PC-3 (cell line): ENCODE data around the gene TNNT1. TPM values are rescaled to one million over a fixed set of nuclear protein-coding genes. Genes with fewer than 3 reads are reported as not detected.

Experiments
- ATAC-seq: fragments of 200-7000 bp; cut with Tn5 transposase; 2 replicates; pipeline ENCODE4 v1.9.1; 2020; ENCODE audit warnings: mild to moderate bottlenecking, moderate library complexity
- BruUV-seq: library from RNA; stranded (reverse); fragments of 400-500 nt; replicated peaks from 2 replicates; lab custom pipeline; 2021; lab: Mats Ljungman, UMichigan
- CTCF ChIA-PET: fragments of 300-600 bp; sonication (Branson Sonifier 250); formaldehyde crosslinking; loops from one replicate; lab custom pipeline; 2022; ENCODE audit warnings: antibody characterized with exemption; lab: Charles Lee
- POLR2A ChIA-PET: fragments of 300-600 bp; sonication (Branson Sonifier 250); formaldehyde crosslinking; loops from one replicate; lab custom pipeline; 2022; ENCODE audit warnings: antibody characterized with exemption; ENCODE audit not compliant: unreplicated experiment; lab: Charles Lee
- DNase-seq: peaks from one replicate; pipeline ENCODE4 v3.0.0-alpha.2; 2015
- H2AFZ ChIP-seq: fragments of 300-600 bp; sonication (generic); 2 replicates; pipeline ENCODE4 v1.6.0; 2016; ENCODE audit warnings: antibody characterized with exemption, low read length
- H3F3A ChIP-seq: fragments of 300-600 bp; sonication (generic); one replicate; pipeline ENCODE4 v1.6.0; 2017; ENCODE audit warnings: antibody characterized with exemption, low read length, control low read depth, mild to moderate bottlenecking; ENCODE audit not compliant: unreplicated experiment
- H3K27ac ChIP-seq: fragments of 300-600 bp; sonication (generic); 2 replicates; pipeline ENCODE4 v1.5.1; 2016; ENCODE audit warnings: mild to moderate bottlenecking, low read length
- H3K27me3 ChIP-seq: fragments of 300-600 bp; sonication (generic); 2 replicates; pipeline ENCODE4 v1.6.1; 2016; ENCODE audit warnings: low read length, mixed read lengths
- H3K36me3 ChIP-seq: fragments of 300-600 bp; sonication (generic); 2 replicates; pipeline ENCODE4 v1.6.1; 2016; ENCODE audit warnings: low read depth, mixed run types, low read length, mixed read lengths
- H3K4me1 ChIP-seq: fragments of 300-600 bp; sonication (generic); 2 replicates; pipeline ENCODE4 v1.5.1; 2016; ENCODE audit warnings: low read length; ENCODE audit not compliant: insufficient read depth
- H3K4me2 ChIP-seq: fragments of 300-600 bp; sonication (generic); 2 replicates; pipeline ENCODE4 v1.6.0; 2016; ENCODE audit warnings: low read length
- H3K4me3 ChIP-seq: fragments of 300-600 bp; sonication (generic); 2 replicates; pipeline ENCODE4 v1.5.1; 2016; ENCODE audit warnings: mild to moderate bottlenecking, low read length, mixed read lengths
- H3K79me2 ChIP-seq: fragments of 300-600 bp; sonication (generic); 2 replicates; pipeline ENCODE4 v1.6.1; 2017; ENCODE audit warnings: low read length, mixed read lengths
- H3K9ac ChIP-seq: fragments of 300-600 bp; sonication (generic); 2 replicates; pipeline ENCODE4 v1.6.0; 2016; ENCODE audit warnings: mild to moderate bottlenecking, low read length
- H3K9me2 ChIP-seq: fragments of 300-600 bp; sonication (generic); replicated peaks from 2 replicates; pipeline ENCODE4 v1.6.1; 2016; ENCODE audit warnings: mixed run types, low read length, mixed read lengths
- H3K9me3 ChIP-seq: fragments of 300-600 bp; sonication (generic); 2 replicates; pipeline ENCODE4 v1.6.1; 2016; ENCODE audit warnings: low read length, mixed read lengths
- H4K20me1 ChIP-seq: fragments of 300-600 bp; sonication (generic); 2 replicates; pipeline ENCODE4 v1.6.1; 2016; ENCODE audit warnings: low read length, mixed read lengths
- EZH2 ChIP-seq: fragments of 300-600 bp; sonication (generic); IDR thresholded peaks from one replicate; pipeline ENCODE4 v1.6.1; 2017; ENCODE audit warnings: antibody characterized with exemption, mild to moderate bottlenecking, low read length; ENCODE audit not compliant: unreplicated experiment
- EZH2phosphoT487 ChIP-seq: fragments of 300-600 bp; sonication (generic); IDR thresholded peaks from 2 replicates; pipeline ENCODE4 v1.6.1; 2018; ENCODE audit warnings: mild to moderate bottlenecking, antibody characterized with exemption, low read length, borderline replicate concordance
- intact Hi-C: fragments of 100-400 bp; cut with micrococcal nuclease; formaldehyde crosslinking; loops from 2 replicates; pipeline ENCODE4 v1.9.0; 2023
- total RNA-seq: library from RNA; depleted of rRNA; stranded (reverse); fragments of >200 nt; gene quantifications from 2 replicates; pipeline ENCODE4 v1.2.3, GENCODE V29; 2014
- TF ChIP-seq, protein P1 (sequence below): fragments of 300-600 bp; sonication (generic); conservative IDR thresholded peaks from 2 replicates; pipeline ENCODE4 v1.5.1; 2017; ENCODE audit warnings: antibody characterized with exemption, low read depth, mild to moderate bottlenecking, low read length

Gene TNNT1
- total RNA-seq, 1 experiment from 2014 or later = 266 TPM

DNA sequence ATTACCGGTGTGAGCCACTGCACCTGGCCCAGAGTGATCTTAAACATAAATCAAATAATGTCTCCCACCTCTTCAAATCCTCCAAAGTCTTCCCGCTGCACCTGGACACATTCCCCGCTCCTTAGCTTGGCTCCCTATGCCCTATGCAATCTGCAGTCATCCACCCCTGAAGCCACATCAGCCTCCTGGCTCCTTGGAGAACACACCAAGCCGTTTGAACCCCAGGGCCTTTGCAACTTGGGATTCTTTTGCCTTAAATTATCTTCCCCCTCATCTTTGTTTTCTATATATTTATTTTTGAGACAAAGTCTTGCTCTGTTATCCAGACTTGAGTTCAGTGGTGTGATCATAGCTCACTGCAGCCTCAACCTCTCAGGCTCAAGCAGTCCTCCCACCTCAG is 20.1 kb upstream of the TNNT1 start:
- intact Hi-C loops = loop anchor here (5.0 to 10.0 kb wide), 2 partner anchors 88 to 94 kb away; partner anchors contain the start of genes EPS8L1 and PPP6R1
- BruUV-seq = no TSS peak
- ChIA-PET POLR2A (no interaction called here), CTCF (no interaction called here)
- no peak overlapping the region for H3K4me3 ChIP-seq
- TF ChIP-seq EZH2 (no peak), EZH2phosphoT487 (no peak)
- TF ChIP-seq, protein P1, sequence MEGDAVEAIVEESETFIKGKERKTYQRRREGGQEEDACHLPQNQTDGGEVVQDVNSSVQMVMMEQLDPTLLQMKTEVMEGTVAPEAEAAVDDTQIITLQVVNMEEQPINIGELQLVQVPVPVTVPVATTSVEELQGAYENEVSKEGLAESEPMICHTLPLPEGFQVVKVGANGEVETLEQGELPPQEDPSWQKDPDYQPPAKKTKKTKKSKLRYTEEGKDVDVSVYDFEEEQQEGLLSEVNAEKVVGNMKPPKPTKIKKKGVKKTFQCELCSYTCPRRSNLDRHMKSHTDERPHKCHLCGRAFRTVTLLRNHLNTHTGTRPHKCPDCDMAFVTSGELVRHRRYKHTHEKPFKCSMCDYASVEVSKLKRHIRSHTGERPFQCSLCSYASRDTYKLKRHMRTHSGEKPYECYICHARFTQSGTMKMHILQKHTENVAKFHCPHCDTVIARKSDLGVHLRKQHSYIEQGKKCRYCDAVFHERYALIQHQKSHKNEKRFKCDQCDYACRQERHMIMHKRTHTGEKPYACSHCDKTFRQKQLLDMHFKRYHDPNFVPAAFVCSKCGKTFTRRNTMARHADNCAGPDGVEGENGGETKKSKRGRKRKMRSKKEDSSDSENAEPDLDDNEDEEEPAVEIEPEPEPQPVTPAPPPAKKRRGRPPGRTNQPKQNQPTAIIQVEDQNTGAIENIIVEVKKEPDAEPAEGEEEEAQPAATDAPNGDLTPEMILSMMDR = no peak
- no peak overlapping the region for H3K4me2 ChIP-seq
- H3K36me3 ChIP-seq = no peaks in the 10 kb centered on the region
- DNase-seq = no peak
- no peak overlapping the region for H2AFZ ChIP-seq
- H3F3A ChIP-seq = no peaks in the 10 kb centered on the region
- no peak overlapping the region for H3K9ac ChIP-seq
- no peak overlapping the region for H3K27ac ChIP-seq
- peaks cover 24% of the 10 kb centered on the region for H3K4me1 ChIP-seq
- no peaks in the 10 kb centered on the region for H4K20me1 ChIP-seq
- H3K9me2 ChIP-seq = no peaks in the 10 kb centered on the region
- no peaks in the 10 kb centered on the region for H3K27me3 ChIP-seq
- no peak for ATAC-seq
- H3K79me2 ChIP-seq = no peaks in the 10 kb centered on the region
- H3K9me3 ChIP-seq = no peaks in the 10 kb centered on the region

DNA sequence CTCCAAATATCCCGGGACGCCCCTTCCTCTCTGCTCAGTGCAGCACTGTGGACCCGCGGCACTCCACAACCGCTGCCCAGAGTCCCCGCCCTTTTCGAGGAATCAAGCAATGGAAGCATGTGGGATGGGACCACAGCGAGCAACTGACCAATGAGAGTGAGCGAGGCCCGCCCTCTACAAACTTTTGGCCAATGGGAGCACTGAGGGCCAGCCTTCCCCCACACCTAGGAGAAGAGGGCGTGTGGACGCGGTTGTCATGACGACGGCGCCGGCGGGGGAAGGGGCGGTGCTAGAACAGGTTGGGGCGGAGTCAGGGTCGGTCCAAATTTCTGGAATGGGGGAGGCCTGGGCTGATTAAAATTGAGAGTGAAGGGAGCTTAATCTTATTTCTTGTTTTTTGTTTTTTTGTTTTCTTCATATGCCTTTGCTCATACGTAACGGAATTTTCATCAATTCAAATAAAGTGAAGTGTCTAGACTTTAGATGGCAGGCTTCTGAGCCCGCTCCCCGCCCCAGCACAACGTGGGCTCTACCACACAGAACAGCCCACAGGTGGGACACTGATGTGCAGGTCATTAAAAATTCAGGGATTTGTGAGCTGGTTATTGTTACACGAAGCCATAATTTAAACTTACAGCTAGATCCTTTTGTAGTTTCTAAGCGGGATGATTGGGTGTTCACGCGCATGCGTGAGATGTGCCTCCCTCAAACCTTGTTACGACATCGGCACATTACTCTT is 17.7 kb upstream of the TNNT1 start, which contains the start of gene DNAAF3:
Gene DNAAF3 (minus strand): TSS at position 84 of the 739 bp plus-strand sequence. CDS start 200 bp downstream, outside the sequence.
- peak; percentile 99 for DNase-seq
- Histone ChIP-seq H3K79me2 (no peaks in the 10 kb centered on the region), H3K27ac (peak within 1 kb of the TSS; percentile 60), H4K20me1 (no peaks in the 10 kb centered on the region), H3K4me2 (peak within 1 kb of the TSS; percentile 89), H3K4me1 (peaks cover 12% of the 10 kb centered on the region; the same call in 1 of the 2 replicates), H3K4me3 (peak within 1 kb of the TSS; percentile 73), H2AFZ (peak within 1 kb of the TSS; percentile 89), H3F3A (no peaks in the 10 kb centered on the region), H3K9ac (peak within 1 kb of the TSS; percentile 61), H3K27me3 (no peaks in the 10 kb centered on the region), H3K9me2 (no peaks in the 10 kb centered on the region), H3K36me3 (no peaks in the 10 kb centered on the region), H3K9me3 (no peaks in the 10 kb centered on the region)
- no TSS peak for BruUV-seq
- ChIA-PET CTCF (interaction anchor here (0.5 to 2.1 kb wide), 6 partner anchors 11 to 432 kb away, joined by 3 to 21 read pairs (median 4); partner anchors contain the start of gene FIZ1), POLR2A (interaction anchor here (0.6 to 1.0 kb wide), 8 partner anchors 12 to 718 kb away, joined by 3 to 8 read pairs (median 4); partner anchors contain the start of genes HSPBP1, LENG9 and ZNF628)
- TF ChIP-seq EZH2 = no peak
- TF ChIP-seq EZH2phosphoT487 = no peak
- TF ChIP-seq, protein P1 = no peak
- intact Hi-C loops = loop anchor here (1.0 to 10.0 kb wide), 3 partner anchors 23 to 92 kb away; partner anchors contain the start of genes EPS8L1 and PPP6R1
- ATAC-seq = peak; percentile 96
